ENCODE results near the gene SH2B3. TPM values are rescaled to one million over a fixed set of nuclear protein-coding genes. Genes with fewer than 3 reads are reported as not detected.

The SH2B3 gene
- total and polyA plus RNA-seq, 9 of the 15 experiments (the other 6 are each of a cell fraction or from before 2014, with no cell fraction given) = 10.8 to 75.3 (median 37.4) TPM

DNA sequence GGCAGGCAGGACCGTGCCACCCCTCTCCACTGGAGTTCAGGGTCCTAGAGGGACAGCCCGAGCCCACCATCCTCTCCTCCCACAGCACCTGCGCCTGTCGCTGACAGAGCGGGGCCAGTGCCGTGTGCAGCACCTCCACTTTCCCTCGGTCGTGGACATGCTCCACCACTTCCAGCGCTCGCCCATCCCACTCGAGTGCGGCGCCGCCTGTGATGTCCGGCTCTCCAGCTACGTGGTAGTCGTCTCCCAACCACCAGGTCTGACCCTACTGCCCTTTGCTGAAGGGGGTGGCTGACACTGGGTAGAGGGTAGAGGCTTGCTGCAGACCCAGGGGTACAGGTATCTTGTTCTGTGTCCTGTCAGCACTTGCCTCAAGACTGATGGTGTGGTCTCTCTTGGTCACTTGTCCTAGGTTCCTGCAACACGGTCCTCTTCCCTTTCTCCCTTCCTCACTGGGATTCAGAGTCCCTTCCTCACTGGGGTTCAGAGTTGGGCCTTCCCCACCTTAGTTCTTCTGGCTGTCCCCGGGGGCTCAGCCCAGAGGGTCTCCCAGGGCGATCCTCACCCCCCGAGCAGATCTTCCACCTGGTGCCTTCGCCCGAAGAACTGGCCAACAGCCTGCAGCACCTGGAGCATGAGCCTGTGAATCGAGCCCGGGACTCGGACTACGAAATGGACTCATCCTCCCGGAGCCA lies 42.0 kb downstream of the SH2B3 start:
- peaks cover 98% of the 10 kb centered on the region for H3K36me3 ChIP-seq (ENCODE audit: control insufficient read depth, insufficient read depth, low read length)

More for the DNA sequence above, 42.0 kb downstream of the SH2B3 start:
- ATAC-seq (no peak), DNase-seq (ENCODE audit: extremely low read depth in 1 of 4, low spot score in 3 of 4) (no peak), FAIRE-seq (no peak)
- WGBS (ENCODE audit: insufficient coverage, low coverage, missing lambda C conversion rate) = 92% methylated on average over 26 of the region's 28 CpGs
- Histone ChIP-seq H3K27me3 (ENCODE audit: control insufficient read depth in 2 of 2, insufficient read depth in 2 of 2, low read length in 2 of 2) (no peaks in the 10 kb centered on the region), H2AFZ (ENCODE audit: low read depth, low read length) (no peak overlapping the region), H3K4me3 (no peak overlapping the region), H3K9ac (ENCODE audit: insufficient read depth in 1 of 2, low read depth in 2 of 2, low read length in 2 of 2) (no peak overlapping the region), H3K4me1 (replicated peaks in 1 of 2; ENCODE audit: control insufficient read depth in 2 of 2, insufficient read depth in 2 of 2, low read length in 2 of 2) (peaks cover 14 to 27% of the 10 kb centered on the region in 2 experiments), H4K20me1 (replicated peaks; ENCODE audit: control insufficient read depth, insufficient read depth, low read length) (peaks cover 35% of the 10 kb centered on the region), H3K79me2 (ENCODE audit: control insufficient read depth, insufficient read depth, low read length) (peaks cover 35% of the 10 kb centered on the region), H3K4me2 (ENCODE audit: insufficient read depth, low read length) (no peak overlapping the region), H3K9me3 (replicated peaks; ENCODE audit: control insufficient read depth, insufficient read depth, low read depth, low read length) (no peaks in the 10 kb centered on the region), H3K27ac (ENCODE audit: extremely low read depth, low read depth, low read length) (no peak overlapping the region), H3K9me1 (ENCODE audit: control insufficient read depth, insufficient read depth, low read length) (peaks cover 5% of the 10 kb centered on the region)
- TF ChIP-seq, protein P1, sequence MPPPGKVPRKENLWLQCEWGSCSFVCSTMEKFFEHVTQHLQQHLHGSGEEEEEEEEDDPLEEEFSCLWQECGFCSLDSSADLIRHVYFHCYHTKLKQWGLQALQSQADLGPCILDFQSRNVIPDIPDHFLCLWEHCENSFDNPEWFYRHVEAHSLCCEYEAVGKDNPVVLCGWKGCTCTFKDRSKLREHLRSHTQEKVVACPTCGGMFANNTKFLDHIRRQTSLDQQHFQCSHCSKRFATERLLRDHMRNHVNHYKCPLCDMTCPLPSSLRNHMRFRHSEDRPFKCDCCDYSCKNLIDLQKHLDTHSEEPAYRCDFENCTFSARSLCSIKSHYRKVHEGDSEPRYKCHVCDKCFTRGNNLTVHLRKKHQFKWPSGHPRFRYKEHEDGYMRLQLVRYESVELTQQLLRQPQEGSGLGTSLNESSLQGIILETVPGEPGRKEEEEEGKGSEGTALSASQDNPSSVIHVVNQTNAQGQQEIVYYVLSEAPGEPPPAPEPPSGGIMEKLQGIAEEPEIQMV (tag; conservative IDR thresholded peaks at IDR 0.05; ENCODE audit: low read depth) = no peak
- TF ChIP-seq RBM22 (IDR thresholded peaks at IDR 0.05; ENCODE audit: low read depth, low read length, poor library complexity, severe bottlenecking) (peak; percentile 100), SUPT5H (IDR thresholded peaks at IDR 0.05) (peak; percentile 30; the same call in 1 of the 2 replicates), SNRNP70 (optimal IDR thresholded peaks at IDR 0.05; ENCODE audit: low read depth, low read length) (no peak), POLR2A (conservative IDR thresholded peaks at IDR 0.05) (peak; percentile 56; the same call in 1 of the 2 replicates), GTF2E2 (tag; IDR thresholded peaks at IDR 0.05) (no peak), POLR2B (IDR thresholded peaks at IDR 0.05; ENCODE audit: low read depth, partially characterized antibody) (peak; percentile 16), ZNF232 (CRISPR knock-in tag; IDR thresholded peaks at IDR 0.05) (no peak), EWSR1 (IDR thresholded peaks at IDR 0.05; ENCODE audit: borderline replicate concordance, low read depth, partially characterized antibody) (no peak), HMG20B (CRISPR knock-in tag; IDR thresholded peaks at IDR 0.05) (no peak), POLR2G (IDR thresholded peaks at IDR 0.05; ENCODE audit: low read depth, low read length) (peak; percentile 85)
- TF ChIP-seq, protein P2, sequence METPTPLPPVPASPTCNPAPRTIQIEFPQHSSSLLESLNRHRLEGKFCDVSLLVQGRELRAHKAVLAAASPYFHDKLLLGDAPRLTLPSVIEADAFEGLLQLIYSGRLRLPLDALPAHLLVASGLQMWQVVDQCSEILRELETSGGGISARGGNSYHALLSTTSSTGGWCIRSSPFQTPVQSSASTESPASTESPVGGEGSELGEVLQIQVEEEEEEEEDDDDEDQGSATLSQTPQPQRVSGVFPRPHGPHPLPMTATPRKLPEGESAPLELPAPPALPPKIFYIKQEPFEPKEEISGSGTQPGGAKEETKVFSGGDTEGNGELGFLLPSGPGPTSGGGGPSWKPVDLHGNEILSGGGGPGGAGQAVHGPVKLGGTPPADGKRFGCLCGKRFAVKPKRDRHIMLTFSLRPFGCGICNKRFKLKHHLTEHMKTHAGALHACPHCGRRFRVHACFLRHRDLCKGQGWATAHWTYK (CRISPR knock-in tag; IDR thresholded peaks at IDR 0.05) = no peak
- TF ChIP-seq, protein P3, sequence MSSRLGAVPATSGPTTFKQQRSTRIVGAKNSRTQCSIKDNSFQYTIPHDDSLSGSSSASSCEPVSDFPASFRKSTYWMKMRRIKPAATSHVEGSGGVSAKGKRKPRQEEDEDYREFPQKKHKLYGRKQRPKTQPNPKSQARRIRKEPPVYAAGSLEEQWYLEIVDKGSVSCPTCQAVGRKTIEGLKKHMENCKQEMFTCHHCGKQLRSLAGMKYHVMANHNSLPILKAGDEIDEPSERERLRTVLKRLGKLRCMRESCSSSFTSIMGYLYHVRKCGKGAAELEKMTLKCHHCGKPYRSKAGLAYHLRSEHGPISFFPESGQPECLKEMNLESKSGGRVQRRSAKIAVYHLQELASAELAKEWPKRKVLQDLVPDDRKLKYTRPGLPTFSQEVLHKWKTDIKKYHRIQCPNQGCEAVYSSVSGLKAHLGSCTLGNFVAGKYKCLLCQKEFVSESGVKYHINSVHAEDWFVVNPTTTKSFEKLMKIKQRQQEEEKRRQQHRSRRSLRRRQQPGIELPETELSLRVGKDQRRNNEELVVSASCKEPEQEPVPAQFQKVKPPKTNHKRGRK (tag; IDR thresholded peaks at IDR 0.05) = no peak
- no TSS peak for BruUV-seq (replicated peaks)
- intact Hi-C loops (cut with micrococcal nuclease) = no loop called here
- CTCF ChIA-PET (ENCODE audit: low intra/inter-chr PET ratio) = interaction anchor here (0.6 kb wide), 1 partner anchor 143 kb away, joined by 3 read pairs; no protein-coding TSS in a partner anchor
- POLR2A ChIA-PET = interaction anchor here (1.0 to 1.6 kb wide), 2 partner anchors 8 to 11 kb away, joined by 3 to 6 read pairs; no protein-coding TSS in a partner anchor
- in situ Hi-C loops (cut with MboI) = no loop called here
